DOHH2 (cell line): ENCODE measurements around the gene DMXL1.

Experiments
- EZH2phosphoT487 ChIP-seq: fragments of 200-600 bp; sonication (generic); IDR thresholded peaks from 2 replicates; pipeline ENCODE4 v1.6.1; 2017; ENCODE audit warnings: borderline replicate concordance, mild to moderate bottlenecking, antibody characterized with exemption, low read length, moderate library complexity, mixed read lengths
- TF ChIP-seq, protein P1 (sequence below): fragments of 200-600 bp; sonication (generic); IDR thresholded peaks from one replicate; pipeline ENCODE4 v1.5.1; 2014; ENCODE audit warnings: antibody characterized with exemption, mild to moderate bottlenecking, low read depth, low read length; ENCODE audit not compliant: poor library complexity, severe bottlenecking

DNA sequence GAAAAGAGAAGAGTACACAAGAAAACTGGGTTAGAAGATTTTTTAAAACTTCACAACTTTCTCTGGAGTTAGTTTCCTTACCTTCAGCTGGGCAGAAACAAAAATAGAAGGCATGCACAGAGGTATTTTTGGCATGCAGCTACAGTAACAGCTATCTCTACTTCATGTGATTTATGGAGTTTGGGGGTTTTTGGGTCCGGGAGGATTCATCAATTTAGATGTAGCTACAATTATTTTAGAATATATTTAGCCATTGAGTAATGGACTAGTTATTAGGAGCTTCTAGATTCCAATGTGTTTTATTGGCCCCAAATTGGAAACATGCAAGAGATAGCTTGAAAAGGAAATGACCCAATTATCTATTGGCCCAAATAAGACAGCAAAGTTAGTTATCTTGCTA, 193.3 kb downstream of the DMXL1 start:
- TF ChIP-seq, protein P1, sequence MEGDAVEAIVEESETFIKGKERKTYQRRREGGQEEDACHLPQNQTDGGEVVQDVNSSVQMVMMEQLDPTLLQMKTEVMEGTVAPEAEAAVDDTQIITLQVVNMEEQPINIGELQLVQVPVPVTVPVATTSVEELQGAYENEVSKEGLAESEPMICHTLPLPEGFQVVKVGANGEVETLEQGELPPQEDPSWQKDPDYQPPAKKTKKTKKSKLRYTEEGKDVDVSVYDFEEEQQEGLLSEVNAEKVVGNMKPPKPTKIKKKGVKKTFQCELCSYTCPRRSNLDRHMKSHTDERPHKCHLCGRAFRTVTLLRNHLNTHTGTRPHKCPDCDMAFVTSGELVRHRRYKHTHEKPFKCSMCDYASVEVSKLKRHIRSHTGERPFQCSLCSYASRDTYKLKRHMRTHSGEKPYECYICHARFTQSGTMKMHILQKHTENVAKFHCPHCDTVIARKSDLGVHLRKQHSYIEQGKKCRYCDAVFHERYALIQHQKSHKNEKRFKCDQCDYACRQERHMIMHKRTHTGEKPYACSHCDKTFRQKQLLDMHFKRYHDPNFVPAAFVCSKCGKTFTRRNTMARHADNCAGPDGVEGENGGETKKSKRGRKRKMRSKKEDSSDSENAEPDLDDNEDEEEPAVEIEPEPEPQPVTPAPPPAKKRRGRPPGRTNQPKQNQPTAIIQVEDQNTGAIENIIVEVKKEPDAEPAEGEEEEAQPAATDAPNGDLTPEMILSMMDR: no peak
- no peak for TF ChIP-seq EZH2phosphoT487
